ENCODE measurements around the gene SPAG17.

The SPAG17 gene

DNA sequence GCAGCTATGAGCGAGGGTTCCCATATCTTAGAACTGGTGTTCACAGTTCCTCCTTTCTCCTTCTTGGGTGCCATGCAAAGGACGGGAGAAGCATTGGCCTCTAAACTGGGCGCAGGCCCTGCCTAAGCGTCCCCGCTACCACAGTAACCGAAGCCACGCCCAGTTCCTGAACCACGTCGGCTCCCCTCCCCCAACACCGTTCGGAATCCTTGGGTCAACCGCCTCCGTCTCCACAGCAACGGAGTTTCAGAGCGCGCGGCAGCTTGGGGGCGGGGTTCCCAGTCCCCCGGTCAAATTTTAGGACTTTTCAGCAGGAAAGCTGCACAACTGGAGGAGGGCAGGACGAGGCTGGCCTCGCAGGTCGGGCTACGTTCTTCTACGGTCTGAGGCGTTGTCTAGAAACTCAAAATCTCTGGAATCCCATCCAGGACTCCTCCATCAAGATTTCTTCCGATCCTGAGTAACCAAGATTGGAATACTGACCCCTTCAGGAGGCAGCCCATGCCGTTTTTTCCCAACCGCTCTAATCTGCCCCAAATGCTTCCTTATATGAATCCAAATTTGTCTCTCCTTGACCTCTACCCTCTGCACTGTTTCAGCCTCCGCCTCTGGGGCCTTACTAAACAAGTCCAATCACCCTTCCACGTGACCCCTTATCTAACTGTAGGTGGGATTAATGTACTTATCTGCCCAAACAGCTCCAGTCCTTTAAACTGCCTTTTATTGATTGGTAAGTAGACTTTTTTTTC is at the start of gene SPAG17:
Gene SPAG17 (minus strand): TSS at position 145 of the 749 bp plus-strand sequence. CDS start 71 bp downstream, at position 74.
- peak within 1 kb of the TSS; percentile 76 for H3K4me3 ChIP-seq (ENCODE audit: low read depth, low read length)

GRCh38 chr1:118225471-118225870 is 40.4 kb upstream of the SPAG17 start:
- no peak overlapping the region for H3K4me3 ChIP-seq (ENCODE audit: low read depth, low read length)

DNA sequence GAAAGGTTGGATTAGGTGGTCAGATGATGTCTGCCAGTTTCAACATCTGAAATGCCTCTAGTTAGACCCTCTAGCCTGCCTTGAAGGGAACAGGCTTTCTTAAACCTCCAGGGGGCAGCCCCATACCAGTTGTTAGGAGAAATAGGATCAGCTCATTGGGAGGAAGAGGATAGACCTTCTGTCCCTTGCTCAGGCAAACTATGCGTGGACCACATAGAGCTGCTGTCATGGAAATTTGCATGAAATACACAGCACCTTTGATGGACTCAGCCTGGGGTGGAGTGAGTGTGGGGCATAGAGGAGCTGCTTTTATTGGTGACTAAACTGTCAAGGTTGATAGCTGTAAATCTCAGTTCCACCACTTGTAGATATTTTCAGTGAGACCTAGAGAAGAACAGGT is 38.4 kb upstream of the SPAG17 start:
- H3K4me3 ChIP-seq (ENCODE audit: low read depth, low read length) = no peak overlapping the region

- no peak overlapping the region for H3K4me3 ChIP-seq (ENCODE audit: low read depth, low read length)
Measured at GRCh38 chr1:118219438-118219837, 34.4 kb upstream of the SPAG17 start.

- H3K4me3 ChIP-seq (ENCODE audit: low read depth, low read length) = no peak overlapping the region
Measured at GRCh38 chr1:118217141-118217838, 32.3 kb upstream of the SPAG17 start.

GRCh38 chr1:118214866-118215265 is 29.8 kb upstream of the SPAG17 start:
- H3K4me3 ChIP-seq (ENCODE audit: low read depth, low read length) = no peak overlapping the region

DNA sequence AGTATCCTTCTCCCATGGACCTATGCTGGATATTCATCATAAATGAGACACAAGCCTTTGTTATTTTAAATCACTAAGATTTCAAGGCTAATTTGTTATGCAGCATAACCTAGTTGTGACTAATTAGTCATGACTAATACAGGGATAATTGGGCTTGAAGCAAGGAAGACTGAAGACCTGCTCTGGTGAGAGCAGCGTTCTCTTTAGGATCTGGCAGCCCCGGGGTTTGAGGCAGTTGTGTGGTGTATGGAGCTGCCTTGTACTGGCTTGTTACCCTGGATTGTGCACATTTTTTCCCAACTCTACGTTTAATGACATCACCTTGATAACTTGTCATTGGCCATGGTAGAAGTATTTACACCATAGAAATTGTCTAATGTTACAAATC is 25.7 kb upstream of the SPAG17 start:
- H3K4me3 ChIP-seq (ENCODE audit: low read depth, low read length) = no peak overlapping the region

GRCh38 chr1:118210051-118210722 is 25.2 kb upstream of the SPAG17 start:
- no peak overlapping the region for H3K4me3 ChIP-seq (ENCODE audit: low read depth, low read length)

GRCh38 chr1:118209648-118210047 is 24.6 kb upstream of the SPAG17 start:
- H3K4me3 ChIP-seq (ENCODE audit: low read depth, low read length) = no peak overlapping the region

DNA sequence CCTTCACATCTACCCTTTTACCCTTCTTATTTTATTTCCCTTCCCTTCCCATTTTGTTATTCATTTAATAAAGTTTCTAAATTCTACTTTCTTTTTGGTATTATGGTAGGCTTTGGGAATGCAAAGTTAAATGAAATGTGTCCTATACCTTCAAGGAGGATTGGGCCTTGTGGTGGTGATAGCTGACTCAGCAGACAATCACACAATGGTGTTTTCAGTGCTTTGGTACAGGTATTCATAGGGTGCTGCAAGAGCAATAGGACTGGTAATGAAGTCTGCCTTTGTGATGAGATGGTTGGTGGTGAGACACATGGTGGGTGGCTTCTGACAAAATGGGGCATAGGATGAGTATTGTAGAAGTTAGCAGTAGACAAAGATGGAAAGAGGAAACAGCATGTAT is 21.9 kb upstream of the SPAG17 start:
- no peak overlapping the region for H3K4me3 ChIP-seq (ENCODE audit: low read depth, low read length)

GRCh38 chr1:118204648-118205047 is 19.6 kb upstream of the SPAG17 start:
- no peak overlapping the region for H3K4me3 ChIP-seq (ENCODE audit: low read depth, low read length)

DNA sequence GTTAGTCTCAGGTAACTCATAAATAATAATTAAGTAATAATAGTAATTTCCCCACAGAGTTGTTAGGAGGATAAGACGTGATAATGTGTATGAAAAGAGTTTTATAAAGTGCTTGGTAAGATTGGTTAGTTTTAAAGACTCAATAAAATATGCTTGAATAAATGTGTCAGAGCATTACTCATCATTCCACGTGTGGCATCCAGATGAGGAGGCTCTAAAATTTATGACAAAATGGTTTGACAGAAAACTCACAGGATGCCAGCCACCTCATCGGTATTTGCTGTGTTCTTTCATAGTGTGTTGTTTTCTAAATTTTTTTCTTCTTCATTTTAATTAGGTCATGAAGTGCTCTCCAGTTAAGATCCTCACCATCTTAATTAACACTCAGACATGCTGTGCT is 19.1 kb upstream of the SPAG17 start:
- no peak overlapping the region for H3K4me3 ChIP-seq (ENCODE audit: low read depth, low read length)

DNA sequence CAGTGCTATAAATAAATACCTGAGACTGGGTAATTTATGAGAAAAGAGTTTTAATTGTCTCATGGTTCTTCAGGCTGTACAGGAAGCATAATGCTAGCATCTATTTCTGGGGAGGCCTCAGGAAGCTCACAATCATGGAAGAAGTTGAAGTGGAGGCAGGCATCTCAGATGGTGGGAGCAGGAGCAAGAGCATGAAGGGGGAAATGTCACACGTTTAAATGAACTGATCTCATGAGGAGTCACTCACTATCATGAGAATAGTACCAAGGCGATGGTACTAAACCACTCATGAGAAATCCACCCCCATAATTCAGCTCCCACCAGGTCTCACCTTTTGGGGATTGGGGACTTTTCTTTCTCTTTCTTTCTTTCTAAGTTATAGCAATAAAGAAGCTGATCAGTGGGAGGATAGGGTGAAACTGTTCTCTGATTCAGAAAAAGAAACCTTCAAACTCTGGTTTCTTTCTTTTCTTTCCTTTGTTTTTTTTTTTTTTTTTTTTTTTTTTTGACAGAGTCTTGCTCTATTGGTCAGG is 17.1 kb upstream of the SPAG17 start:
- no peak overlapping the region for H3K4me3 ChIP-seq (ENCODE audit: low read depth, low read length)

- no peak overlapping the region for H3K4me3 ChIP-seq (ENCODE audit: low read depth, low read length)
Measured at GRCh38 chr1:118201524-118201923, 16.5 kb upstream of the SPAG17 start.

DNA sequence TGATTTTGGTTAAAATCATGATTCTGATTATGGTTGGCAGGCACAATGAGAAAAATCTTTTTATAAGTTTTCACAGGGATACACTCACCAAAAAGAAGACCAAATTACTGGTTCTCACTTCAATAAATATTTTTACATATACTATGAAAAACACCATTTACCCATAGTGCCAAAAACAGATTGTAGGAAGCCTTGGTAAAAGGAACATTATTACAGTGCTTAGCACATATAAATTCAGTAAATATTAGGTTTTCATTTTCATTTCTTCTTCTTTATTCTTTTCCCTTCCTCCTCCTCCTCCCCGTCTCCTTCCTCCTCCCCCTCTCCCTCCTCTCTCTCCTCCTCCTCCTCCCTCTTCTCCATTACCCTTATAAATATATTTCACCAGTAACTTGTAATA is 15.8 kb upstream of the SPAG17 start:
- H3K4me3 ChIP-seq (ENCODE audit: low read depth, low read length) = no peak overlapping the region

- H3K4me3 ChIP-seq (ENCODE audit: low read depth, low read length) = no peak overlapping the region
Measured at GRCh38 chr1:118190561-118190960, 5.5 kb upstream of the SPAG17 start.

DNA sequence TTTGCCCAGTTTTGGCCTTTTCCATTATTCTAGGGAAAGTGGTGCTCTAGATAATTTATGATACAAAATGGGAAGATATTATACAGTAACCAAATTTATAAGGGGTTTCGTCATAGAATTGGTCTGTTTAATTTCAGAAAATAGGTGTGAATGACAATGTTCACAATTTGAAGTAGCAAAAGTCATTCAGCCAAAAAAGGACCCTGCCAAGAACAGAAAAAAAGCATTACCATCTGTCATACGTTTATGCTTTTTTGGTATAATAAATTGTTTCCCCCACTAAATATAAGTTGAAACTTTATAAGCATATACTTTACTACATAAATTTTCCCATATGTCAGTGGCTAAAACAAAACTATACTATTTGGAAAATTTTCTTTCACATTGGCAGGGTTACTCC is 4.5 kb upstream of the SPAG17 start:
- no peak overlapping the region for H3K4me3 ChIP-seq (ENCODE audit: low read depth, low read length)

- H3K4me3 ChIP-seq (ENCODE audit: low read depth, low read length) = no peak overlapping the region
Measured at GRCh38 chr1:118188411-118188810, 3.4 kb upstream of the SPAG17 start.

DNA sequence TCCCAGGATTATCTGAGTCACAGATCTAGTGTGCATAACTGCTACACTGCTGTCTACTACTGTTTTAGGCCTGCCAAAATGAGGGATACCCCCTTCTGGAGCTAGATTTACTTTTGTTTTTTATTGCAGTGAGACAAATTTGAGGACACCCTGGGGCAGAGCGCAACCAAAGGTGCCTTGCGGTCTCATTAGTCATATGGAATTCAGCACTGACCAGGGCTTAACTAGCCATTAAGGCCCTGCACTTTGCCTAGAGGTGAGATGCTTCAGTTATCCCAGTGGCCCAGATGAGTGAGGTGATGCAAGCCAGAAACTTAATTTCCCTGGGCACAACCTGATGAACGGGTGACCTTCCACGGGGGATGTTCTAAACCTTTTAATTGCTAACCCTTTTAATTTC is 998 bp upstream of the SPAG17 start:
- no peak overlapping the region for H3K4me3 ChIP-seq (ENCODE audit: low read depth, low read length)

- H3K4me3 ChIP-seq (ENCODE audit: low read depth, low read length) = peak overlapping the region; percentile 76
Measured at GRCh38 chr1:118184739-118185083, 317 bp downstream of the SPAG17 start.

DNA sequence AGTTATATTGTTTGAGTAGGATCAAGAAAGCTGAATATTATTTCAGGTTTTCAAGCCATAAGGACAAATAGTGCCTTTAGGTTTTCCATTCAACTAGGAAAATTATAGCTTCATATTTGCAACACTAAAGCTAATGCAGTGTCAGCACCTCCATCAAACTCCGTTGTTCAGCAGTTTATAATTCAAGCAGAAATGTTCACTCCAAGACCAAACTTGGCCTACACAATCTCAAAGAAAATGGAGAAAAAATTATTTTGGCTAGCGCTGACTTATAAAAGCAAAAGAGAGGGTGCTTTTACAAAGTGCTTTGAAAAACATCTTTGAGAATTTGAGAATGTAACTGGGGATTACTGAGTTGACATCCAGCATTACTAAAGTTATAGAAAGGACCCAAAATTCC is 1.4 kb downstream of the SPAG17 start:
- H3K4me3 ChIP-seq (ENCODE audit: low read depth, low read length) = no peak overlapping the region

DNA sequence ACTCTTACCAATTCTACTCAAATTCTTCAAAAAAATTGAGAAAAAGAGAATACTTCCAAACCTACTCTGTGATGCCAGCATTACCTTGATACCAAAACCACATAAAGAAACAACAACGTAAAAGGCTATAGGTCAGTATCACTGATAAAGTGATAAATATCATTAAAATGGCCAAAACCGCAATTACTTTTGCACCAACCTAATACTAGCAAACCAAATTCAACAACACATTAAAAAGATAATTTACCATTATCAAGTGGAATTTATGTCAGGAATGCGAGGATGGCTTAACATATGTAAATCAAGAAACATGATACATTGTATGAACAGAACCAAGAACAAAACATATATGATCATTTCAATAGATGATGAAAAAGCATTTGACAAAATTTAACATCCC is 7.0 kb downstream of the SPAG17 start:
- no peak overlapping the region for H3K4me3 ChIP-seq (ENCODE audit: low read depth, low read length)
